ENCODE results near the gene THY1. TPM values are rescaled to one million over a fixed set of nuclear protein-coding genes. Genes with fewer than 3 reads are reported as not detected.

THY1 gene
- total and polyA plus RNA-seq, 9 of the 15 experiments (the other 6 are each of a cell fraction or from before 2014, with no cell fraction given): 0.07 to 0.40 (median 0.16) TPM; not detected in 5

GRCh38 chr11:119472186-119472855, 49.3 kb upstream of the THY1 start:
- no peak overlapping the region for H2AFZ ChIP-seq (ENCODE audit: low read depth, low read length)
- CTCF ChIA-PET (ENCODE audit: low intra/inter-chr PET ratio): interaction anchor here (0.7 kb wide), 2 partner anchors 117 to 134 kb away, joined by 3 read pairs; no protein-coding TSS in a partner anchor
- H3K4me3 ChIP-seq: no peak overlapping the region
- intact Hi-C loops (cut with micrococcal nuclease): loop anchor here (5.0 kb wide), 1 partner anchor 45 kb away; no protein-coding TSS in a partner anchor
- H3K9me3 ChIP-seq (replicated peaks; ENCODE audit: control insufficient read depth, insufficient read depth, low read depth, low read length): no peaks in the 10 kb centered on the region
- no peak for FAIRE-seq
- H3K9ac ChIP-seq (ENCODE audit: insufficient read depth in 1 of 2, low read depth in 2 of 2, low read length in 2 of 2): no peak overlapping the region
- no peak overlapping the region for H3K27ac ChIP-seq (ENCODE audit: extremely low read depth, low read depth, low read length)
- 0 out of 2 replicates have a peak, but pooled peaks have one; percentile 15 for TF ChIP-seq EGR1 (conservative IDR thresholded peaks at IDR 0.05)
- no peak for TF ChIP-seq NFXL1 (CRISPR knock-in tag; IDR thresholded peaks at IDR 0.05)
- no peak for ATAC-seq
- no peaks in the 10 kb centered on the region for H3K9me1 ChIP-seq (ENCODE audit: control insufficient read depth, insufficient read depth, low read length)
- no peak for DNase-seq (ENCODE audit: extremely low read depth in 1 of 4, low spot score in 3 of 4)
- H3K36me3 ChIP-seq (ENCODE audit: control insufficient read depth, insufficient read depth, low read length): no peaks in the 10 kb centered on the region
- WGBS (ENCODE audit: insufficient coverage, low coverage, missing lambda C conversion rate): 55% methylated on average over 10 of the region's 10 CpGs
- BruUV-seq (replicated peaks): no TSS peak
- H3K79me2 ChIP-seq (ENCODE audit: control insufficient read depth, insufficient read depth, low read length): no peaks in the 10 kb centered on the region
- H3K4me1 ChIP-seq (replicated peaks in 1 of 2; ENCODE audit: control insufficient read depth in 2 of 2, insufficient read depth in 2 of 2, low read length in 2 of 2): peaks cover 4 to 11% of the 10 kb centered on the region in 2 experiments; a peak in 4 of 5 replicates
- in situ Hi-C loops (cut with MboI): loop anchor here (5.0 kb wide), 1 partner anchor 115 kb away; no protein-coding TSS in a partner anchor
- H3K27me3 ChIP-seq (ENCODE audit: control insufficient read depth in 2 of 2, insufficient read depth in 2 of 2, low read length in 2 of 2): 0 out of 5 replicates have a peak, but pooled peaks cover 0 to 8% of the 10 kb centered on the region in 2 experiments
- no peak overlapping the region for H3K4me2 ChIP-seq (ENCODE audit: insufficient read depth, low read length)
- POLR2A ChIA-PET: no interaction called here
- 0 out of 2 replicates have a peak, but pooled peaks cover 2% of the 10 kb centered on the region for H4K20me1 ChIP-seq (replicated peaks; ENCODE audit: control insufficient read depth, insufficient read depth, low read length)

GRCh38 chr11:119471329-119471728, 48.4 kb upstream of the THY1 start:
- Histone ChIP-seq H3K4me3 (no peak overlapping the region), H3K4me1 (replicated peaks in 1 of 2; ENCODE audit: control insufficient read depth in 2 of 2, insufficient read depth in 2 of 2, low read length in 2 of 2) (peaks cover 4 to 11% of the 10 kb centered on the region in 2 experiments; a peak in 4 of 5 replicates), H3K4me2 (ENCODE audit: insufficient read depth, low read length) (no peak overlapping the region), H3K27ac (ENCODE audit: extremely low read depth, low read depth, low read length) (no peak overlapping the region), H3K9ac (ENCODE audit: insufficient read depth in 1 of 2, low read depth in 2 of 2, low read length in 2 of 2) (peak overlapping the region in 1 of 2 experiments; percentile 53; a peak in 1 of 4 replicates), H3K27me3 (ENCODE audit: control insufficient read depth in 2 of 2, insufficient read depth in 2 of 2, low read length in 2 of 2) (no peaks in the 10 kb centered on the region), H3K9me3 (replicated peaks; ENCODE audit: control insufficient read depth, insufficient read depth, low read depth, low read length) (no peaks in the 10 kb centered on the region), H4K20me1 (replicated peaks; ENCODE audit: control insufficient read depth, insufficient read depth, low read length) (0 out of 2 replicates have a peak, but pooled peaks cover 2% of the 10 kb centered on the region), H2AFZ (ENCODE audit: low read depth, low read length) (no peak overlapping the region), H3K79me2 (ENCODE audit: control insufficient read depth, insufficient read depth, low read length) (no peaks in the 10 kb centered on the region), H3K36me3 (ENCODE audit: control insufficient read depth, insufficient read depth, low read length) (no peaks in the 10 kb centered on the region), H3K9me1 (ENCODE audit: control insufficient read depth, insufficient read depth, low read length) (no peaks in the 10 kb centered on the region)
- DNase-seq (ENCODE audit: extremely low read depth in 1 of 4, low spot score in 3 of 4) (no peak), ATAC-seq (no peak; the same call in 2 of the 3 replicates), FAIRE-seq (no peak)
- BruUV-seq (replicated peaks): no TSS peak
- in situ Hi-C loops (cut with MboI) (loop anchor here (5.0 kb wide), 1 partner anchor 114 kb away; no protein-coding TSS in a partner anchor), intact Hi-C loops (cut with micrococcal nuclease) (loop anchor here (5.0 kb wide), 1 partner anchor 44 kb away; no protein-coding TSS in a partner anchor)
- 31% methylated on average over 8 of the region's 8 CpGs for WGBS (ENCODE audit: insufficient coverage, low coverage, missing lambda C conversion rate)
- ChIA-PET CTCF (ENCODE audit: low intra/inter-chr PET ratio) (no interaction called here), POLR2A (no interaction called here)
- no peak for TF ChIP-seq RFX7 (CRISPR knock-in tag; IDR thresholded peaks at IDR 0.05)
- TF ChIP-seq SNAPC5 (CRISPR knock-in tag; IDR thresholded peaks at IDR 0.05): no peak
- no peak for TF ChIP-seq ZNF217 (CRISPR knock-in tag; IDR thresholded peaks at IDR 0.05)
- no peak for TF ChIP-seq ZNF12 (CRISPR knock-in tag; IDR thresholded peaks at IDR 0.05)
- TF ChIP-seq ZNF324 (CRISPR knock-in tag; IDR thresholded peaks at IDR 0.05): no peak
- no peak for TF ChIP-seq PML (IDR thresholded peaks at IDR 0.05; ENCODE audit: low read length)
- no peak for TF ChIP-seq ZBTB33 (CRISPR knock-in tag; IDR thresholded peaks at IDR 0.05)
- TF ChIP-seq PHTF2 (CRISPR knock-in tag; IDR thresholded peaks at IDR 0.05): no peak
- no peak for TF ChIP-seq BCOR (IDR thresholded peaks at IDR 0.05)
- TF ChIP-seq MLX (CRISPR knock-in tag; conservative IDR thresholded peaks at IDR 0.05): no peak
- no peak for TF ChIP-seq ZNF3 (CRISPR knock-in tag; IDR thresholded peaks at IDR 0.05)
